HL-60 (cell line): Measurements from ENCODE around the gene CCDC6.

Experiments
- DNase-seq, 2 experiments: peaks; one replicate each; pipeline ENCODE4 v3.0.0-alpha.2; 2010 to 2020; ENCODE audit warnings: low read depth in 1 of 2, low spot score in 1 of 2
- H3K27ac ChIP-seq: fragments of 250-450 bp; sonication (Bioruptor Pico); replicated peaks from 2 replicates; pipeline ENCODE4 v1.5.1; 2020; ENCODE audit warnings: mild to moderate bottlenecking, moderate library complexity
- H3K27me3 ChIP-seq: fragments of 250-450 bp; sonication (Bioruptor Pico); 2 replicates; pipeline ENCODE4 v1.5.1; 2021; ENCODE audit warnings: mild to moderate bottlenecking, moderate library complexity; ENCODE audit not compliant: insufficient read depth, poor library complexity, severe bottlenecking
- H3K4me3 ChIP-seq: replicated peaks from 2 replicates; pipeline ENCODE4 v1.5.1; 2011; ENCODE audit warnings: mild to moderate bottlenecking, control low read depth, low read length; ENCODE audit not compliant: insufficient read depth
- GABPA ChIP-seq: IDR thresholded peaks from 2 replicates; pipeline ENCODE4 v1.6.1; 2012; ENCODE audit warnings: low read depth
- POLR2AphosphoS5 ChIP-seq: IDR thresholded peaks from 2 replicates; pipeline ENCODE4 v1.6.1; 2012; ENCODE audit warnings: low read depth
- SPI1 ChIP-seq: IDR thresholded peaks from 2 replicates; pipeline ENCODE4 v1.6.1; 2012; ENCODE audit warnings: low read depth, mild to moderate bottlenecking, borderline replicate concordance
- TF ChIP-seq, protein P1 (sequence below): IDR thresholded peaks from 2 replicates; pipeline ENCODE4 v1.6.1; 2012; ENCODE audit warnings: low read depth; ENCODE audit not compliant: insufficient replicate concordance
- TF ChIP-seq, protein P2 (sequence below): IDR thresholded peaks from one replicate; pipeline ENCODE4 v1.5.1; 2011; ENCODE audit warnings: low read length, control low read depth, inconsistent platforms; ENCODE audit not compliant: insufficient read depth

The CCDC6 gene

DNA sequence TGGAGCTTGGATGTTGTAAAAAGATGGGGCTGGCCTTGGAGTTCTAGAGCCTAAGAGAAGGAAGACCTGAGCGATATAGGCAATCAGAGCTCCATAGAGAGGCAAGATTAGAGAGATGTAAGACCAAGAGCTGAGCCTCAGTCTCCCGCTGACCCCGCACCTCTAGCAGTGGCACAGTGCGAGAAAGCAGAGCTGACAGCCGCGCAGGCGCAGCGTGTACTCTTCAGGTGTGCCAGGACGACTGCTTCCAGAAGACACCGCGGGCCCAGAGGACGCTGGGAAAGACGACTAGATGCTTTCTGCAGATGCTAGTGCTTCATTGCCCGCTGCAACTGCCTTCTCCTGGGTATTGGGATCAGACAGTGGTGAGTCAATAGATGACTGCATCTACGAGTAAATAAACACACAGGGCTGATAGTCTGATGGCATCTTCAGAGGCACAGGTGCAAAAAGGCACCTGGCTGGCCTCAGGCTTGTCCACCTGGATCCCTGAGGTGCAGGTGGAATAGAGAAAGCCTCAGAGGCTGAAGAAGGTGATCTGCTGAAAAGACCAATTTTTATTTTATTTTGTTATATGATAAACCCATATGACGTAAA lies 38.1 kb upstream of the CCDC6 start:
- Histone ChIP-seq H3K27ac (no peak overlapping the region), H3K4me3 (no peak overlapping the region), H3K27me3 (no peaks in the 10 kb centered on the region)
- TF ChIP-seq POLR2AphosphoS5 (no peak), GABPA (no peak), SPI1 (no peak)
- TF ChIP-seq, protein P1, sequence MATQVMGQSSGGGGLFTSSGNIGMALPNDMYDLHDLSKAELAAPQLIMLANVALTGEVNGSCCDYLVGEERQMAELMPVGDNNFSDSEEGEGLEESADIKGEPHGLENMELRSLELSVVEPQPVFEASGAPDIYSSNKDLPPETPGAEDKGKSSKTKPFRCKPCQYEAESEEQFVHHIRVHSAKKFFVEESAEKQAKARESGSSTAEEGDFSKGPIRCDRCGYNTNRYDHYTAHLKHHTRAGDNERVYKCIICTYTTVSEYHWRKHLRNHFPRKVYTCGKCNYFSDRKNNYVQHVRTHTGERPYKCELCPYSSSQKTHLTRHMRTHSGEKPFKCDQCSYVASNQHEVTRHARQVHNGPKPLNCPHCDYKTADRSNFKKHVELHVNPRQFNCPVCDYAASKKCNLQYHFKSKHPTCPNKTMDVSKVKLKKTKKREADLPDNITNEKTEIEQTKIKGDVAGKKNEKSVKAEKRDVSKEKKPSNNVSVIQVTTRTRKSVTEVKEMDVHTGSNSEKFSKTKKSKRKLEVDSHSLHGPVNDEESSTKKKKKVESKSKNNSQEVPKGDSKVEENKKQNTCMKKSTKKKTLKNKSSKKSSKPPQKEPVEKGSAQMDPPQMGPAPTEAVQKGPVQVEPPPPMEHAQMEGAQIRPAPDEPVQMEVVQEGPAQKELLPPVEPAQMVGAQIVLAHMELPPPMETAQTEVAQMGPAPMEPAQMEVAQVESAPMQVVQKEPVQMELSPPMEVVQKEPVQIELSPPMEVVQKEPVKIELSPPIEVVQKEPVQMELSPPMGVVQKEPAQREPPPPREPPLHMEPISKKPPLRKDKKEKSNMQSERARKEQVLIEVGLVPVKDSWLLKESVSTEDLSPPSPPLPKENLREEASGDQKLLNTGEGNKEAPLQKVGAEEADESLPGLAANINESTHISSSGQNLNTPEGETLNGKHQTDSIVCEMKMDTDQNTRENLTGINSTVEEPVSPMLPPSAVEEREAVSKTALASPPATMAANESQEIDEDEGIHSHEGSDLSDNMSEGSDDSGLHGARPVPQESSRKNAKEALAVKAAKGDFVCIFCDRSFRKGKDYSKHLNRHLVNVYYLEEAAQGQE, result no peak
- TF ChIP-seq, protein P2, sequence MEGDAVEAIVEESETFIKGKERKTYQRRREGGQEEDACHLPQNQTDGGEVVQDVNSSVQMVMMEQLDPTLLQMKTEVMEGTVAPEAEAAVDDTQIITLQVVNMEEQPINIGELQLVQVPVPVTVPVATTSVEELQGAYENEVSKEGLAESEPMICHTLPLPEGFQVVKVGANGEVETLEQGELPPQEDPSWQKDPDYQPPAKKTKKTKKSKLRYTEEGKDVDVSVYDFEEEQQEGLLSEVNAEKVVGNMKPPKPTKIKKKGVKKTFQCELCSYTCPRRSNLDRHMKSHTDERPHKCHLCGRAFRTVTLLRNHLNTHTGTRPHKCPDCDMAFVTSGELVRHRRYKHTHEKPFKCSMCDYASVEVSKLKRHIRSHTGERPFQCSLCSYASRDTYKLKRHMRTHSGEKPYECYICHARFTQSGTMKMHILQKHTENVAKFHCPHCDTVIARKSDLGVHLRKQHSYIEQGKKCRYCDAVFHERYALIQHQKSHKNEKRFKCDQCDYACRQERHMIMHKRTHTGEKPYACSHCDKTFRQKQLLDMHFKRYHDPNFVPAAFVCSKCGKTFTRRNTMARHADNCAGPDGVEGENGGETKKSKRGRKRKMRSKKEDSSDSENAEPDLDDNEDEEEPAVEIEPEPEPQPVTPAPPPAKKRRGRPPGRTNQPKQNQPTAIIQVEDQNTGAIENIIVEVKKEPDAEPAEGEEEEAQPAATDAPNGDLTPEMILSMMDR, result no peak
- no peak for DNase-seq

DNA sequence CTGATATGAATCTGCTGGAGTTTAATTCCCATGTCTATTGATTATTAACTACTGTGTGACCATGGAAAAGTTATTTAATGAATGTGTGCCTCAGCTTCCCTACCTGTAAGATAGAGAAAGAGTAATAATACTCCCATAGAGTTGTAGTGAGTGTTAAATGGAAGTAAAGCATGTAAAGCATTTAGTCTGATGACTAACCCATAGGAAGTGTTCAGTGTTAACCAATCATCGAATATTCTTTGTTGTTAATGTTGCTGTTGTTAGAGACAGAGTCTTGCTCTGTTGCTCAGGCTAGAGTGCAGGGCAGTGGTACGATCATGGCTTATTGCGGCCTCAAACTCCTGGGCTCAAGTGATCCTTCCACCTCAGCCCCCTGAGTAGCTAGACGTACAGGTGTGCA lies 36.2 kb upstream of the CCDC6 start:
- TF ChIP-seq POLR2AphosphoS5 (no peak), GABPA (no peak), SPI1 (no peak)
- TF ChIP-seq, protein P1, result no peak
- TF ChIP-seq, protein P2, result no peak
- H3K27me3 ChIP-seq, result no peaks in the 10 kb centered on the region
- H3K4me3 ChIP-seq, result no peak overlapping the region
- DNase-seq, result no peak
- H3K27ac ChIP-seq, result no peak overlapping the region

DNA sequence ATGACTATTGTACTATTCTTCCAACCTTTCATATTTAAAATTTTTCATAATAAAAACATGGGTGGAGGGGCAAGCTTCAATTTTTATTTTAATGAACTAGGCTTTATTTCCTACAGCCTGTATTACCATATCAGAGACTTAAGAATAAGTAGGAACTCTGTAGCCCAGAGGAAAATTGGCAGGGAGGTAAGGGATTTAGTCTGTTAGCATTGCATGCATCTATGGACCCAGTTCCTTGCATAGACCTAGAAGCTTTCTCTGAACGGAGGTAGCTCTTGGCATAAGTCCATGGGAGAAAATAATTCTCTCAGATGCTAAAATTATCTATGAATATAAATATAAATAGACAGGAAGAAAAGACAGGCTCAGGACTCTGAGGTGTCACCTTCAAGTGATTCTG lies 31.4 kb upstream of the CCDC6 start:
- TF ChIP-seq SPI1 (no peak), GABPA (no peak), POLR2AphosphoS5 (no peak)
- TF ChIP-seq, protein P2, result no peak
- TF ChIP-seq, protein P1, result no peak
- H3K27me3 ChIP-seq, result peaks cover 2% of the 10 kb centered on the region
- DNase-seq, result no peak
- no peak overlapping the region for H3K4me3 ChIP-seq
- no peak overlapping the region for H3K27ac ChIP-seq
